ENCODE results near the gene CAMTA1.

CAMTA1 gene

GRCh38 chr1:7623842-7624241 lies 838.6 kb downstream of the CAMTA1 start:
- Histone ChIP-seq H3K36me3 (ENCODE audit: control insufficient read depth, insufficient read depth, low read length) (no peaks in the 10 kb centered on the region), H3K9ac (ENCODE audit: low read depth, low read length) (no peak overlapping the region), H3K4me3 (ENCODE audit: low read depth, low read length) (no peak overlapping the region), H3K9me3 (ENCODE audit: control insufficient read depth, insufficient read depth, low read length) (no peaks in the 10 kb centered on the region), H3K4me1 (ENCODE audit: control insufficient read depth, insufficient read depth, low read length) (no peaks in the 10 kb centered on the region), H3K27me3 (ENCODE audit: control insufficient read depth, insufficient read depth, low read length) (no peaks in the 10 kb centered on the region)

GRCh38 chr1:7624791-7625355 lies 839.6 kb downstream of the CAMTA1 start:
- H3K36me3 ChIP-seq (ENCODE audit: control insufficient read depth, insufficient read depth, low read length) = no peaks in the 10 kb centered on the region
- H3K4me3 ChIP-seq (ENCODE audit: low read depth, low read length) = no peak overlapping the region
- no peaks in the 10 kb centered on the region for H3K4me1 ChIP-seq (ENCODE audit: control insufficient read depth, insufficient read depth, low read length)
- H3K9ac ChIP-seq (ENCODE audit: low read depth, low read length) = no peak overlapping the region
- no peaks in the 10 kb centered on the region for H3K9me3 ChIP-seq (ENCODE audit: control insufficient read depth, insufficient read depth, low read length)
- no peaks in the 10 kb centered on the region for H3K27me3 ChIP-seq (ENCODE audit: control insufficient read depth, insufficient read depth, low read length)

- H3K9me3 ChIP-seq (ENCODE audit: control insufficient read depth, insufficient read depth, low read length) = no peaks in the 10 kb centered on the region
- no peaks in the 10 kb centered on the region for H3K36me3 ChIP-seq (ENCODE audit: control insufficient read depth, insufficient read depth, low read length)
- H3K9ac ChIP-seq (ENCODE audit: low read depth, low read length) = no peak overlapping the region
- no peaks in the 10 kb centered on the region for H3K27me3 ChIP-seq (ENCODE audit: control insufficient read depth, insufficient read depth, low read length)
- H3K4me1 ChIP-seq (ENCODE audit: control insufficient read depth, insufficient read depth, low read length) = no peaks in the 10 kb centered on the region
- H3K4me3 ChIP-seq (ENCODE audit: low read depth, low read length) = no peak overlapping the region
Measured at GRCh38 chr1:7625401-7625800, 840.1 kb downstream of the CAMTA1 start.

GRCh38 chr1:7628273-7628672 lies 843.0 kb downstream of the CAMTA1 start:
- Histone ChIP-seq H3K9ac (ENCODE audit: low read depth, low read length) (no peak overlapping the region), H3K36me3 (ENCODE audit: control insufficient read depth, insufficient read depth, low read length) (no peaks in the 10 kb centered on the region), H3K9me3 (ENCODE audit: control insufficient read depth, insufficient read depth, low read length) (no peaks in the 10 kb centered on the region), H3K27me3 (ENCODE audit: control insufficient read depth, insufficient read depth, low read length) (no peaks in the 10 kb centered on the region), H3K4me1 (ENCODE audit: control insufficient read depth, insufficient read depth, low read length) (no peaks in the 10 kb centered on the region), H3K4me3 (ENCODE audit: low read depth, low read length) (no peak overlapping the region)

- no peaks in the 10 kb centered on the region for H3K27me3 ChIP-seq (ENCODE audit: control insufficient read depth, insufficient read depth, low read length)
- H3K9me3 ChIP-seq (ENCODE audit: control insufficient read depth, insufficient read depth, low read length) = no peaks in the 10 kb centered on the region
- H3K9ac ChIP-seq (ENCODE audit: low read depth, low read length) = no peak overlapping the region
- no peaks in the 10 kb centered on the region for H3K4me1 ChIP-seq (ENCODE audit: control insufficient read depth, insufficient read depth, low read length)
- H3K36me3 ChIP-seq (ENCODE audit: control insufficient read depth, insufficient read depth, low read length) = no peaks in the 10 kb centered on the region
- no peak overlapping the region for H3K4me3 ChIP-seq (ENCODE audit: low read depth, low read length)
Measured at GRCh38 chr1:7629011-7629410, 843.8 kb downstream of the CAMTA1 start.

- Histone ChIP-seq H3K36me3 (ENCODE audit: control insufficient read depth, insufficient read depth, low read length) (no peaks in the 10 kb centered on the region), H3K27me3 (ENCODE audit: control insufficient read depth, insufficient read depth, low read length) (no peaks in the 10 kb centered on the region), H3K9ac (ENCODE audit: low read depth, low read length) (no peak overlapping the region), H3K9me3 (ENCODE audit: control insufficient read depth, insufficient read depth, low read length) (no peaks in the 10 kb centered on the region), H3K4me3 (ENCODE audit: low read depth, low read length) (no peak overlapping the region), H3K4me1 (ENCODE audit: control insufficient read depth, insufficient read depth, low read length) (no peaks in the 10 kb centered on the region)
Measured at GRCh38 chr1:7629465-7630195, 844.4 kb downstream of the CAMTA1 start.

GRCh38 chr1:7630378-7630777 lies 845.1 kb downstream of the CAMTA1 start:
- Histone ChIP-seq H3K4me1 (ENCODE audit: control insufficient read depth, insufficient read depth, low read length) (no peaks in the 10 kb centered on the region), H3K9me3 (ENCODE audit: control insufficient read depth, insufficient read depth, low read length) (no peaks in the 10 kb centered on the region), H3K36me3 (ENCODE audit: control insufficient read depth, insufficient read depth, low read length) (no peaks in the 10 kb centered on the region), H3K27me3 (ENCODE audit: control insufficient read depth, insufficient read depth, low read length) (no peaks in the 10 kb centered on the region), H3K4me3 (ENCODE audit: low read depth, low read length) (no peak overlapping the region), H3K9ac (ENCODE audit: low read depth, low read length) (no peak overlapping the region)

GRCh38 chr1:7632176-7632575 lies 846.9 kb downstream of the CAMTA1 start:
- no peaks in the 10 kb centered on the region for H3K9me3 ChIP-seq (ENCODE audit: control insufficient read depth, insufficient read depth, low read length)
- H3K4me3 ChIP-seq (ENCODE audit: low read depth, low read length) = no peak overlapping the region
- no peaks in the 10 kb centered on the region for H3K4me1 ChIP-seq (ENCODE audit: control insufficient read depth, insufficient read depth, low read length)
- no peak overlapping the region for H3K9ac ChIP-seq (ENCODE audit: low read depth, low read length)
- no peaks in the 10 kb centered on the region for H3K36me3 ChIP-seq (ENCODE audit: control insufficient read depth, insufficient read depth, low read length)
- no peaks in the 10 kb centered on the region for H3K27me3 ChIP-seq (ENCODE audit: control insufficient read depth, insufficient read depth, low read length)

GRCh38 chr1:7632681-7633080 lies 847.4 kb downstream of the CAMTA1 start:
- no peaks in the 10 kb centered on the region for H3K36me3 ChIP-seq (ENCODE audit: control insufficient read depth, insufficient read depth, low read length)
- no peaks in the 10 kb centered on the region for H3K27me3 ChIP-seq (ENCODE audit: control insufficient read depth, insufficient read depth, low read length)
- H3K9ac ChIP-seq (ENCODE audit: low read depth, low read length) = no peak overlapping the region
- H3K4me3 ChIP-seq (ENCODE audit: low read depth, low read length) = no peak overlapping the region
- H3K4me1 ChIP-seq (ENCODE audit: control insufficient read depth, insufficient read depth, low read length) = no peaks in the 10 kb centered on the region
- H3K9me3 ChIP-seq (ENCODE audit: control insufficient read depth, insufficient read depth, low read length) = no peaks in the 10 kb centered on the region

GRCh38 chr1:7633506-7634245 lies 848.4 kb downstream of the CAMTA1 start:
- H3K4me3 ChIP-seq (ENCODE audit: low read depth, low read length) = no peak overlapping the region
- no peaks in the 10 kb centered on the region for H3K36me3 ChIP-seq (ENCODE audit: control insufficient read depth, insufficient read depth, low read length)
- H3K4me1 ChIP-seq (ENCODE audit: control insufficient read depth, insufficient read depth, low read length) = no peaks in the 10 kb centered on the region
- no peak overlapping the region for H3K9ac ChIP-seq (ENCODE audit: low read depth, low read length)
- no peaks in the 10 kb centered on the region for H3K27me3 ChIP-seq (ENCODE audit: control insufficient read depth, insufficient read depth, low read length)
- no peaks in the 10 kb centered on the region for H3K9me3 ChIP-seq (ENCODE audit: control insufficient read depth, insufficient read depth, low read length)

GRCh38 chr1:7634546-7635240 lies 849.4 kb downstream of the CAMTA1 start:
- no peaks in the 10 kb centered on the region for H3K27me3 ChIP-seq (ENCODE audit: control insufficient read depth, insufficient read depth, low read length)
- no peaks in the 10 kb centered on the region for H3K36me3 ChIP-seq (ENCODE audit: control insufficient read depth, insufficient read depth, low read length)
- H3K4me3 ChIP-seq (ENCODE audit: low read depth, low read length) = no peak overlapping the region
- no peak overlapping the region for H3K9ac ChIP-seq (ENCODE audit: low read depth, low read length)
- H3K4me1 ChIP-seq (ENCODE audit: control insufficient read depth, insufficient read depth, low read length) = no peaks in the 10 kb centered on the region
- H3K9me3 ChIP-seq (ENCODE audit: control insufficient read depth, insufficient read depth, low read length) = no peaks in the 10 kb centered on the region

Data from iPS-15b (cell line).